ENCODE measurements around the gene ARNT2. TPM values are rescaled to one million over a fixed set of nuclear protein-coding genes. Genes with fewer than 3 reads are reported as not detected.

ARNT2 gene
- total and polyA plus RNA-seq, 3 donors from 2014 or later = 34.3 to 58.7 (median 50.2) TPM

DNA sequence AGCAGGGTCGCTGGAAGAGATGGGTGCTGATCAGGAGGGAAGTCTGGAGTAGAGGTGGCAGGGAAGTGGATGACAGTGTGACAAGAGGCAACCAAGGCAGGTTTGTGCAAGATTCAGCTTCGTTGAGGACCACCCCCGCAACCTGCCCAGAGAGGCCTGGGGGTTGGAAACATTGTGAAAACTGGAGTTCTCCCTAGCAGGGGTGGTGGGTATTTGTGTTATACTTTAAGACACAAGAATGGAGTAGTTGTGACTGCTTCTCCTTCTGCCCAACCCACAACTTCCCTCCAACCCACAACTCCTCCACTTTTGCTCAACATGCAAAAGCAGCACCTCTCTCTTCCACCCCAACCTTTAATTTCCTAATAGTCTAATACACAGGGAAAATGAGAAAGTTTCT lies 8.6 kb upstream of the ARNT2 start:
- WGBS, 2 donors = 92 to 94% methylated on average over 3 of the region's 3 CpGs
- H3K27me3 ChIP-seq = no peaks in the 10 kb centered on the region
- H3K36me3 ChIP-seq (ENCODE audit: low read depth, missing control alignments) = no peaks in the 10 kb centered on the region
- intact Hi-C loops (cut with DNase I; ENCODE audit: low total_unique reads) = no loop called here
- no peaks in the 10 kb centered on the region for H3K4me1 ChIP-seq
- TF ChIP-seq, protein P1, sequence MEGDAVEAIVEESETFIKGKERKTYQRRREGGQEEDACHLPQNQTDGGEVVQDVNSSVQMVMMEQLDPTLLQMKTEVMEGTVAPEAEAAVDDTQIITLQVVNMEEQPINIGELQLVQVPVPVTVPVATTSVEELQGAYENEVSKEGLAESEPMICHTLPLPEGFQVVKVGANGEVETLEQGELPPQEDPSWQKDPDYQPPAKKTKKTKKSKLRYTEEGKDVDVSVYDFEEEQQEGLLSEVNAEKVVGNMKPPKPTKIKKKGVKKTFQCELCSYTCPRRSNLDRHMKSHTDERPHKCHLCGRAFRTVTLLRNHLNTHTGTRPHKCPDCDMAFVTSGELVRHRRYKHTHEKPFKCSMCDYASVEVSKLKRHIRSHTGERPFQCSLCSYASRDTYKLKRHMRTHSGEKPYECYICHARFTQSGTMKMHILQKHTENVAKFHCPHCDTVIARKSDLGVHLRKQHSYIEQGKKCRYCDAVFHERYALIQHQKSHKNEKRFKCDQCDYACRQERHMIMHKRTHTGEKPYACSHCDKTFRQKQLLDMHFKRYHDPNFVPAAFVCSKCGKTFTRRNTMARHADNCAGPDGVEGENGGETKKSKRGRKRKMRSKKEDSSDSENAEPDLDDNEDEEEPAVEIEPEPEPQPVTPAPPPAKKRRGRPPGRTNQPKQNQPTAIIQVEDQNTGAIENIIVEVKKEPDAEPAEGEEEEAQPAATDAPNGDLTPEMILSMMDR (IDR thresholded peaks at IDR 0.05) = no peak
- TF ChIP-seq POLR2A (IDR thresholded peaks at IDR 0.05) = no peak
- no peak for DNase-seq
- no peak overlapping the region for H3K27ac ChIP-seq
- no peaks in the 10 kb centered on the region for H3K9me3 ChIP-seq
- H3K4me3 ChIP-seq = no peak overlapping the region

DNA sequence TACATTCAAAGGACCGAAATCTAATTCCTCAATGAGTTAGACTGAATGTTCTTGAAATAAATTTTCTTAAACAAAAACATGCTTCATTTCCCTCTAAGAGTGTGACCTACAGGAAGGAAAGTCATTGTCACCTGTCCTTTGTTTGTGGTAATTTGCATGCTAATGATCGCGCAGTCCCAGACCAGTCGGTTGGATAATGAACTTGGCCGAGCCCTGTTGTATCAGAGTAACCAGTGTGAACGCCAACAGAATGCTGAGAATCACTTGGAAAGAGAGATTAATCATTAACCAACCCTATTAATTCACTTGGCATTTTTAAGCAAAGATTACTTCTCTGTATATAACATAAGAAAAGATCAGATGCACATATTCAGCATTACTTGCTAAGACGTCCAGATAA lies 8.1 kb upstream of the ARNT2 start:
- Histone ChIP-seq H3K9me3 (no peaks in the 10 kb centered on the region), H3K4me1 (no peaks in the 10 kb centered on the region), H3K27me3 (no peaks in the 10 kb centered on the region), H3K4me3 (no peak overlapping the region), H3K36me3 (ENCODE audit: low read depth, missing control alignments) (no peaks in the 10 kb centered on the region), H3K27ac (no peak overlapping the region)
- intact Hi-C loops (cut with DNase I; ENCODE audit: low total_unique reads) = no loop called here
- no peak for DNase-seq
- WGBS, 2 donors = 82 to 84% methylated on average over 7 of the region's 7 CpGs
- no peak for TF ChIP-seq POLR2A (IDR thresholded peaks at IDR 0.05)
- TF ChIP-seq, protein P1 (IDR thresholded peaks at IDR 0.05) = no peak

DNA sequence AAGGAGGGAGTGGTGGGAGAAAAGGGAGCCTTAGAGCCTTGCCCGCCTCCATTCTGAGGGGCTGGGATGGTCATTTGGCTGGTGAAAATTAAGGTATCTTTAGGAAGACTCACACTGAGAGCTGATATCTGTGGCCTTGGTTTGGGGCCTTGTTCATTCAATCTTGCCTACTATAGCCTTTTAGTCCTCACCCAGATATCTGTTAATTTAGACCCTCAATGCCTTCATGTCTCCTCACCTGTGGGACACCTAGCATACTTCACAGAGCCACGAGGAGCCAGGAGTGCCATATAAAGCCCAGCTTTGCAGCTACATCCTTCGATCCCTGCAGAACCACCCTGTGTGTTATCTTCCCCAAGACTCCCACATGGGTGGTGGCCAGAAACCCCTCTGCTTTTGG lies 4.7 kb upstream of the ARNT2 start:
- peaks cover 3% of the 10 kb centered on the region for H3K4me1 ChIP-seq
- 92 to 95% methylated on average over 3 of the region's 3 CpGs for WGBS, 2 donors
- H3K27ac ChIP-seq = no peak overlapping the region
- no peaks in the 10 kb centered on the region for H3K9me3 ChIP-seq
- no peak overlapping the region for H3K4me3 ChIP-seq
- no peak for DNase-seq
- no peaks in the 10 kb centered on the region for H3K27me3 ChIP-seq
- intact Hi-C loops (cut with DNase I; ENCODE audit: low total_unique reads) = no loop called here
- TF ChIP-seq, protein P1 (IDR thresholded peaks at IDR 0.05) = no peak
- TF ChIP-seq POLR2A (IDR thresholded peaks at IDR 0.05) = no peak
- no peaks in the 10 kb centered on the region for H3K36me3 ChIP-seq (ENCODE audit: low read depth, missing control alignments)

DNA sequence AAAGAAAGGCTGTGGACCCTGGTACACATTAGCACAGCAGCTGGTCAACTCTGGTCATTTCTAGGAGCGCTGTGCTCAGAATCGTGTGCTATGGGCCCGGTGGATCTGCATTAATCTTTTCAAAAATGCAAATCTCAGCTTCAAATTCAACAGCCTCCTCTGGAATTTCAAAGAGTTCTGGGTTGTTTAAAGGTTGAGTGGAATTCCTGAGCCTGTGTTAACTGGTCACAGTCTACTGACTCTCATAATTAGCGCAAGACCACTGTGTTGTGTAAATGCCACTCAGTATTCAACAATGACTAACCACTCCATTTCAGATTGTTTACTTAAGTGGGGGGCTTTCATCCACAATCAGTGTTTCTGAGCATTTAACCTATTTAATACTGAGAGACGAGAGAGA lies 2.7 kb upstream of the ARNT2 start:
- no peak for TF ChIP-seq POLR2A (IDR thresholded peaks at IDR 0.05)
- TF ChIP-seq, protein P1 (IDR thresholded peaks at IDR 0.05) = no peak
- intact Hi-C loops (cut with DNase I; ENCODE audit: low total_unique reads) = no loop called here
- no peak overlapping the region for H3K4me3 ChIP-seq
- DNase-seq = no peak
- WGBS, 2 donors = 76 to 91% methylated on average over 5 of the region's 5 CpGs
- H3K9me3 ChIP-seq = no peaks in the 10 kb centered on the region
- H3K4me1 ChIP-seq = peaks cover 3% of the 10 kb centered on the region
- no peaks in the 10 kb centered on the region for H3K27me3 ChIP-seq
- no peaks in the 10 kb centered on the region for H3K36me3 ChIP-seq (ENCODE audit: low read depth, missing control alignments)
- no peak overlapping the region for H3K27ac ChIP-seq

DNA sequence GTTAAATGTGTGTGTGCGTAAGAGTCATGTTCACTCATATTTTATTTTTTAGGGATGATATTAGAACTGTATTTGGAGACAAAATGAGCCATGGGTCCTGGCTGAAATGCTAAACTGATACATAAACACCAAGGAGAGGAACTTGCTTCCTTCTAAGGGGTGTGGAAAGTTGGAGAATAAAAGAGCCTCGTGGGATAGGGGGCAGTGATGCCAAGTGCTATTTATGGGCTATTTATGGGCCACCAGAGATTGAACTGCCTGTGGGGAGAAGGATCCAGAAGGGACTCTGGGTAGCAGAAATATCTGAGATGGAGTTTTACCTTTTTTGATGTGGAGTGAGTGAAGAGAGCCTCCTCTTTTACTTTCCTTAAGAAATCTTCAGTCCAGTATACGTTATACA lies 1.8 kb upstream of the ARNT2 start:
- no peak for DNase-seq
- intact Hi-C loops (cut with DNase I; ENCODE audit: low total_unique reads) = no loop called here
- Histone ChIP-seq H3K4me1 (peaks cover 3% of the 10 kb centered on the region), H3K9me3 (no peaks in the 10 kb centered on the region), H3K4me3 (no peak overlapping the region), H3K27me3 (no peaks in the 10 kb centered on the region), H3K36me3 (ENCODE audit: low read depth, missing control alignments) (no peaks in the 10 kb centered on the region), H3K27ac (no peak overlapping the region)
- whole genome bisulfite sequencing, 2 donors = 73% methylated on average over 3 of the region's 3 CpGs
- no peak for TF ChIP-seq POLR2A (IDR thresholded peaks at IDR 0.05)
- TF ChIP-seq, protein P1 (IDR thresholded peaks at IDR 0.05) = no peak

Measured in testis (tissue), 3 donors.